Transverse colon (tissue), 4 donors: Measurements from ENCODE around the gene LRRC37A3. TPM values are rescaled to one million over a fixed set of nuclear protein-coding genes. Genes with fewer than 3 reads are reported as not detected.
A peak's percentile ranks its signal among the peaks of the same experiment; 100 is the strongest.
"Not testable (repeated sequence)": the region's sequence is repeated elsewhere in the genome, so short reads cannot be mapped to it uniquely, and the experiment has no call there.

Experiments used
- DNase-seq: peaks from one replicate; pipeline ENCODE4 v3.0.0-alpha.2; 2019
- H3K27ac ChIP-seq, 4 donors: fragments of 200-600 bp; sonication (generic); 2 replicates each; pipeline ENCODE4 v1.5.1; 2016 to 2018; ENCODE audit warnings: inconsistent platforms in 4 of 4
- H3K27me3 ChIP-seq: fragments of 200-600 bp; sonication (generic); 2 replicates; pipeline ENCODE4 v1.5.1; 2017; ENCODE audit warnings: inconsistent platforms
- H3K36me3 ChIP-seq, 4 donors: fragments of 200-600 bp; sonication (generic); 2 replicates each; pipeline ENCODE4 v1.5.1; 2017 to 2019; ENCODE audit warnings: inconsistent platforms in 4 of 4
- H3K4me1 ChIP-seq, 4 donors: fragments of 200-600 bp; sonication (generic); 2 replicates each; pipeline ENCODE4 v1.5.1; 2017 to 2020; ENCODE audit warnings: inconsistent platforms in 4 of 4
- H3K4me3 ChIP-seq, 4 donors: fragments of 200-600 bp; sonication (generic); 1 replicate in 1 of 4; 2 replicates in 3 of 4; pipeline versions ENCODE4 v1.5.1 to v1.6.1; 2017 to 2019; ENCODE audit warnings: inconsistent platforms in 4 of 4
- H3K9me3 ChIP-seq, 2 donors: fragments of 200-600 bp; sonication (generic); 2 replicates each; pipeline ENCODE4 v1.5.1; 2017 to 2019; ENCODE audit warnings: inconsistent platforms in 2 of 2
- EP300 ChIP-seq: sonication (generic); formaldehyde crosslinking; IDR thresholded peaks from one replicate; pipeline ENCODE4 v1.6.1; 2017; ENCODE audit warnings: antibody characterized with exemption, low read depth
- POLR2A ChIP-seq: fragments of 450-650 bp; IDR thresholded peaks from one replicate; pipeline ENCODE4 v1.6.1; 2016; ENCODE audit warnings: antibody characterized with exemption, mild to moderate bottlenecking, moderate library complexity
- POLR2AphosphoS5 ChIP-seq, 3 donors: sonication (generic); formaldehyde crosslinking; IDR thresholded peaks; one replicate each; pipeline ENCODE4 v1.6.1; 2016; ENCODE audit warnings: antibody characterized with exemption in 3 of 3
- WGBS, 2 donors: methylation state at CpG; one replicate each; pipeline ENCODE4 v1.1.5; 2018; ENCODE audit warnings: low coverage in 1 of 2; 5-methylcytosine and 5-hydroxymethylcytosine counted together
- in situ Hi-C, 4 donors: fragments of 200-750 bp; cut with MboI; loops; one replicate each; pipeline versions ENCODE4 v1.15.0 to v1.15.1; 2017; ENCODE audit warnings: low sequenced_read_pairs in 3 of 4, low pct_ligation_motif_present in 1 of 4, low pct_unique_long_range_greater_than_20kb in 1 of 4
- intact Hi-C: fragments of 100-400 bp; cut with DNase I; formaldehyde crosslinking; loops from one replicate; pipeline ENCODE4 v1.15.1; 2023; ENCODE audit warnings: low total_unique reads
- total RNA-seq, 4 donors: library from RNA; depleted of rRNA; stranded (reverse); fragments of >200 nt; gene quantifications; one replicate each; pipeline ENCODE4 v1.1.0, GENCODE V29; 2016
- TF ChIP-seq, protein P1 (sequence below), 5 experiments: fragments of 200-600 bp in 3 of 5; fragments of 450-650 bp in 2 of 5; sonication (generic) in 3 of 5; IDR thresholded peaks; 1 replicate in 2 of 5; 2 replicates in 3 of 5; pipeline ENCODE4 v1.5.1; 2016 to 2017; ENCODE audit warnings: antibody characterized with exemption in 5 of 5, inconsistent platforms in 3 of 5, mild to moderate bottlenecking in 2 of 5, moderate library complexity in 1 of 5

Gene LRRC37A3
- 1 to 10 TPM in 3 of 4 donors, under 1 TPM in 1; 0.37 to 5.2 (median 4.7) TPM for total RNA-seq

GRCh38 chr17:64919289-64920025 lies at the start of gene LRRC37A3:
TSS of gene LRRC37A3 (minus strand) at chr17:64919478. CDS start at chr17:64897257, 22,221 bp downstream.
- H3K36me3 ChIP-seq, H3K27me3 ChIP-seq, intact Hi-C loops, in situ Hi-C loops, H3K9me3 ChIP-seq: not testable (repeated sequence)
- Histone ChIP-seq H3K4me1 (peaks cover 0 to 10% (median 6%) of the 10 kb centered on the region in 4 donors), H3K27ac (peak within 1 kb of the TSS; percentile 95 to 98 (median 96)), H3K4me3 (peak within 1 kb of the TSS; percentile 68 to 92 (median 86))
- TF ChIP-seq, protein P1, sequence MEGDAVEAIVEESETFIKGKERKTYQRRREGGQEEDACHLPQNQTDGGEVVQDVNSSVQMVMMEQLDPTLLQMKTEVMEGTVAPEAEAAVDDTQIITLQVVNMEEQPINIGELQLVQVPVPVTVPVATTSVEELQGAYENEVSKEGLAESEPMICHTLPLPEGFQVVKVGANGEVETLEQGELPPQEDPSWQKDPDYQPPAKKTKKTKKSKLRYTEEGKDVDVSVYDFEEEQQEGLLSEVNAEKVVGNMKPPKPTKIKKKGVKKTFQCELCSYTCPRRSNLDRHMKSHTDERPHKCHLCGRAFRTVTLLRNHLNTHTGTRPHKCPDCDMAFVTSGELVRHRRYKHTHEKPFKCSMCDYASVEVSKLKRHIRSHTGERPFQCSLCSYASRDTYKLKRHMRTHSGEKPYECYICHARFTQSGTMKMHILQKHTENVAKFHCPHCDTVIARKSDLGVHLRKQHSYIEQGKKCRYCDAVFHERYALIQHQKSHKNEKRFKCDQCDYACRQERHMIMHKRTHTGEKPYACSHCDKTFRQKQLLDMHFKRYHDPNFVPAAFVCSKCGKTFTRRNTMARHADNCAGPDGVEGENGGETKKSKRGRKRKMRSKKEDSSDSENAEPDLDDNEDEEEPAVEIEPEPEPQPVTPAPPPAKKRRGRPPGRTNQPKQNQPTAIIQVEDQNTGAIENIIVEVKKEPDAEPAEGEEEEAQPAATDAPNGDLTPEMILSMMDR (IDR thresholded peaks at IDR 0.05), result peak; percentile 71 to 99 (median 95)
- TF ChIP-seq POLR2AphosphoS5 (IDR thresholded peaks at IDR 0.05) (peak; percentile 85 to 93 (median 92)), POLR2A (peak; percentile 86)
- DNase-seq, result peak; percentile 99
- WGBS, 2 donors, result 0 to 1% methylated on average over 17 to 31 of the region's 70 CpGs

DNA sequence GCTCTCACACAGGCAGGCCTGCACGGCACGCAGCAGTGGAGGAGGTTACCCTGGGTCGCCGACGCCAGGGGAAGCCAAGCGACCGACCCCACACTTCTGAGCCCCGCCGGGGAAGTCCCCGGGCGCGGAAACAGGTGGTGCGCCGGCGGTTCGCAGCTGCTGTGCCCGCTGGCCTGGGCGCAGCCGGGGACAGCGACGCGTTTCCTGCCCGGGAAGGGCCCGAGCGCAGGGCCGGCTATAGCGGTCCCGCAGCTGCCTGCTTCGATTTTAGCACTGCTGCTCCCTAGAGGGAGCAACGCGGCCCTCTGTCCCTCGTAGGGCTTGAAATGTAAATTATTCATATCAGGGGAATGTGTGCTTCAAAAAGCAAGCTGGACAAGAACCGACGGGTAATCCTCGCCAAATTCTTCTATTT lies 46.6 kb upstream of the LRRC37A3 start:
- peak overlapping the region in 3 of 4 donors; percentile 5 to 32 (median 25) for H3K4me3 ChIP-seq
- peak; percentile 40 to 76 (median 74) for TF ChIP-seq POLR2AphosphoS5 (IDR thresholded peaks at IDR 0.05)
- TF ChIP-seq, protein P1 (IDR thresholded peaks at IDR 0.05), result peak; percentile 17 to 39 (median 26)
- in situ Hi-C loops, result loop anchor here (10.0 to 25.0 kb wide), 3 partner anchors 139 to 171 kb away; partner anchors contain the start of gene RGS9 (in 2 of the 4)
- H3K4me1 ChIP-seq, result peaks cover 6 to 36% (median 13%) of the 10 kb centered on the region in 4 donors
- H3K27me3 ChIP-seq, H3K36me3 ChIP-seq, H3K9me3 ChIP-seq, intact Hi-C loops: not testable (repeated sequence)
- peak; percentile 86 for DNase-seq
- WGBS, 2 donors, result 0% methylated on average over 7 to 13 of the region's 35 CpGs
- H3K27ac ChIP-seq, result peak overlapping the region; percentile 51 to 77 (median 67)

GRCh38 chr17:64965256-64965872 lies 46.1 kb upstream of the LRRC37A3 start:
- H3K9me3 ChIP-seq, H3K36me3 ChIP-seq, H3K27me3 ChIP-seq, DNase-seq, intact Hi-C loops: not testable (repeated sequence)
- Histone ChIP-seq H3K4me1 (peaks cover 6 to 36% (median 13%) of the 10 kb centered on the region in 4 donors), H3K27ac (peak overlapping the region; percentile 51 to 77 (median 67)), H3K4me3 (peak overlapping the region in 3 of 4 donors; percentile 5 to 32 (median 25))
- WGBS, 2 donors, result 39 to 79% methylated on average over 2 to 14 of the region's 14 CpGs
- in situ Hi-C loops, result loop anchor here (10.0 to 25.0 kb wide), 3 partner anchors 139 to 172 kb away; partner anchors contain the start of gene RGS9 (in 2 of the 4)

- Histone ChIP-seq H3K9me3 (no peaks in the 10 kb centered on the region), H3K36me3 (no peaks in the 10 kb centered on the region), H3K4me1 (peaks cover 6 to 36% (median 13%) of the 10 kb centered on the region in 4 donors), H3K27ac (peak overlapping the region in 2 of 4 donors; percentile 48 to 77), H3K4me3 (no peak overlapping the region), H3K27me3 (no peaks in the 10 kb centered on the region)
- in situ Hi-C loops (loop anchor here (10.0 to 25.0 kb wide), 3 partner anchors 140 to 173 kb away; partner anchors contain the start of gene RGS9 (in 2 of the 4)), intact Hi-C loops (no loop called here)
- no peak for DNase-seq
- WGBS, 2 donors, result 77 to 82% methylated on average over 6 to 9 of the region's 9 CpGs
- TF ChIP-seq POLR2A (no peak), EP300 (no peak), POLR2AphosphoS5 (IDR thresholded peaks at IDR 0.05) (no peak)
- TF ChIP-seq, protein P1 (IDR thresholded peaks at IDR 0.05), result no peak
These were observed 45.5 kb upstream of the LRRC37A3 start for GRCh38 chr17:64964796-64965195.

DNA sequence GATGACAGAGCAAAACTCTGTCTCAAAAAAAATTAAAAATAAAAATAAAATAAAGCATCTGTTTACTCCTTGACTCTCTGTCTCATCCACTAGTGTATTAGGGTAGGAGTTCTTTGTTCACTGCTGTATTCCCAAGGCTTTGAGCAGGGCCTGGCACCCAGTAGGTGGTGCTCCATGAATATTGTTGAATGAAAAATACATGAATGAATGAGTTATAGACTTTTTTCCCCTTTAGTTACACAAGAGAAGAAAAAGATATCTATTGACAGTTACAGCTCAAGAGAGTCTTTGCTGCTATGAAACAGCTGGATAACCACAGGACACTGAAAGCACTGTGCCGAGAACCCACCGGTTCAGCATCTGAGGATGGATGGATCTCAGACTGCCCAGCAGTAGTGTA lies 44.5 kb upstream of the LRRC37A3 start:
- DNase-seq, H3K9me3 ChIP-seq, H3K27me3 ChIP-seq, intact Hi-C loops, H3K4me3 ChIP-seq, H3K36me3 ChIP-seq, H3K27ac ChIP-seq: not testable (repeated sequence)
- in situ Hi-C loops, result loop anchor here (10.0 to 25.0 kb wide), 3 partner anchors 141 to 173 kb away; partner anchors contain the start of gene RGS9 (in 2 of the 4)
- WGBS, 2 donors, result 82 to 91% methylated on average over 2 of the region's 2 CpGs
- peaks cover 6 to 28% (median 13%) of the 10 kb centered on the region in 4 donors for H3K4me1 ChIP-seq
